AG09319 (cell line): Measurements from ENCODE around the gene GALM.

Experiments
- DNase-seq: peaks from one replicate; pipeline ENCODE4 v3.0.0-alpha.2; 2010; ENCODE audit warnings: low read depth; ENCODE audit errors: extremely low read depth
- TF ChIP-seq, protein P1 (sequence below): IDR thresholded peaks from 2 replicates; pipeline ENCODE4 v1.5.1; 2011; ENCODE audit warnings: low read depth, mild to moderate bottlenecking, inconsistent platforms, low read length, moderate library complexity

Gene GALM

GRCh38 chr2:38783586-38783985, 117.7 kb downstream of the GALM start:
- TF ChIP-seq, protein P1, sequence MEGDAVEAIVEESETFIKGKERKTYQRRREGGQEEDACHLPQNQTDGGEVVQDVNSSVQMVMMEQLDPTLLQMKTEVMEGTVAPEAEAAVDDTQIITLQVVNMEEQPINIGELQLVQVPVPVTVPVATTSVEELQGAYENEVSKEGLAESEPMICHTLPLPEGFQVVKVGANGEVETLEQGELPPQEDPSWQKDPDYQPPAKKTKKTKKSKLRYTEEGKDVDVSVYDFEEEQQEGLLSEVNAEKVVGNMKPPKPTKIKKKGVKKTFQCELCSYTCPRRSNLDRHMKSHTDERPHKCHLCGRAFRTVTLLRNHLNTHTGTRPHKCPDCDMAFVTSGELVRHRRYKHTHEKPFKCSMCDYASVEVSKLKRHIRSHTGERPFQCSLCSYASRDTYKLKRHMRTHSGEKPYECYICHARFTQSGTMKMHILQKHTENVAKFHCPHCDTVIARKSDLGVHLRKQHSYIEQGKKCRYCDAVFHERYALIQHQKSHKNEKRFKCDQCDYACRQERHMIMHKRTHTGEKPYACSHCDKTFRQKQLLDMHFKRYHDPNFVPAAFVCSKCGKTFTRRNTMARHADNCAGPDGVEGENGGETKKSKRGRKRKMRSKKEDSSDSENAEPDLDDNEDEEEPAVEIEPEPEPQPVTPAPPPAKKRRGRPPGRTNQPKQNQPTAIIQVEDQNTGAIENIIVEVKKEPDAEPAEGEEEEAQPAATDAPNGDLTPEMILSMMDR, result no peak
- no peak for DNase-seq
